ENCODE data around the gene CASKIN2. TPM values are rescaled to one million over a fixed set of nuclear protein-coding genes. Genes with fewer than 3 reads are reported as not detected.

The CASKIN2 gene
- total and polyA plus RNA-seq, 3 donors from 2014 or later: 15.6 to 22.6 (median 16.9) TPM

GRCh38 chr17:75535871-75536270, 20.5 kb upstream of the CASKIN2 start:
- peaks cover 6% of the 10 kb centered on the region for H3K4me1 ChIP-seq
- no peaks in the 10 kb centered on the region for H3K36me3 ChIP-seq (ENCODE audit: low read depth, missing control alignments)
- H3K9me3 ChIP-seq: no peaks in the 10 kb centered on the region
- no peak for TF ChIP-seq POLR2A (IDR thresholded peaks at IDR 0.05)
- TF ChIP-seq, protein P1, sequence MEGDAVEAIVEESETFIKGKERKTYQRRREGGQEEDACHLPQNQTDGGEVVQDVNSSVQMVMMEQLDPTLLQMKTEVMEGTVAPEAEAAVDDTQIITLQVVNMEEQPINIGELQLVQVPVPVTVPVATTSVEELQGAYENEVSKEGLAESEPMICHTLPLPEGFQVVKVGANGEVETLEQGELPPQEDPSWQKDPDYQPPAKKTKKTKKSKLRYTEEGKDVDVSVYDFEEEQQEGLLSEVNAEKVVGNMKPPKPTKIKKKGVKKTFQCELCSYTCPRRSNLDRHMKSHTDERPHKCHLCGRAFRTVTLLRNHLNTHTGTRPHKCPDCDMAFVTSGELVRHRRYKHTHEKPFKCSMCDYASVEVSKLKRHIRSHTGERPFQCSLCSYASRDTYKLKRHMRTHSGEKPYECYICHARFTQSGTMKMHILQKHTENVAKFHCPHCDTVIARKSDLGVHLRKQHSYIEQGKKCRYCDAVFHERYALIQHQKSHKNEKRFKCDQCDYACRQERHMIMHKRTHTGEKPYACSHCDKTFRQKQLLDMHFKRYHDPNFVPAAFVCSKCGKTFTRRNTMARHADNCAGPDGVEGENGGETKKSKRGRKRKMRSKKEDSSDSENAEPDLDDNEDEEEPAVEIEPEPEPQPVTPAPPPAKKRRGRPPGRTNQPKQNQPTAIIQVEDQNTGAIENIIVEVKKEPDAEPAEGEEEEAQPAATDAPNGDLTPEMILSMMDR (IDR thresholded peaks at IDR 0.05): no peak
- H3K27ac ChIP-seq: no peak overlapping the region
- intact Hi-C loops (cut with DNase I; ENCODE audit: low total_unique reads): no loop called here
- DNase-seq: no peak
- no peak overlapping the region for H3K4me3 ChIP-seq
- no peaks in the 10 kb centered on the region for H3K27me3 ChIP-seq
- WGBS, 2 donors: 92 to 97% methylated on average over 8 of the region's 8 CpGs

- TF ChIP-seq, protein P1 (IDR thresholded peaks at IDR 0.05): no peak
- TF ChIP-seq POLR2A (IDR thresholded peaks at IDR 0.05): no peak
- intact Hi-C loops (cut with DNase I; ENCODE audit: low total_unique reads): no loop called here
- H3K36me3 ChIP-seq (ENCODE audit: low read depth, missing control alignments): no peaks in the 10 kb centered on the region
- DNase-seq: no peak
- WGBS, 2 donors: 82 to 84% methylated on average over 7 to 15 of the region's 15 CpGs
- no peak overlapping the region for H3K27ac ChIP-seq
- H3K9me3 ChIP-seq: no peaks in the 10 kb centered on the region
- H3K27me3 ChIP-seq: no peaks in the 10 kb centered on the region
- H3K4me3 ChIP-seq: no peak overlapping the region
- H3K4me1 ChIP-seq: peaks cover 7% of the 10 kb centered on the region
Measured at GRCh38 chr17:75535119-75535537, 19.8 kb upstream of the CASKIN2 start.

DNA sequence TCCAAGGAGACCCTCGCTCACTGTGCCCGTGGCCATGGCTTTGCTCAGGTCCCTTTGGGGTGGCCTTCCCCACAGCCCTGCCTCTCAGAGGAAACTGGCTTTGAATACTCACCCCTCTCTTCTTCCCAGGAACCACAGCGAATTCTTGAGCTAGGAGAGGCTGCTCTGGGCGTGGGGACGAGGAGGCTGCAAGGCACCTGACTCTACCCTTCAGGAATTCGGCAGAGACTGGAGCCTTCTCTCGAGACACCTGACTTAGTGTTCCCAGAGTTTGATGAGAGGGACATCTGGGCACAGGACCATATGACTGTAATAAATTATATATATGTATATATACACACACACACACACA, 16.4 kb upstream of the CASKIN2 start:
- 78 to 87% methylated on average over 3 to 7 of the region's 7 CpGs for WGBS, 2 donors
- no peak for DNase-seq
- intact Hi-C loops (cut with DNase I; ENCODE audit: low total_unique reads): no loop called here
- TF ChIP-seq POLR2A (IDR thresholded peaks at IDR 0.05): no peak
- TF ChIP-seq, protein P1 (IDR thresholded peaks at IDR 0.05): no peak
- Histone ChIP-seq H3K36me3 (ENCODE audit: low read depth, missing control alignments) (no peaks in the 10 kb centered on the region), H3K27ac (no peak overlapping the region), H3K4me1 (peaks cover 9% of the 10 kb centered on the region), H3K27me3 (no peaks in the 10 kb centered on the region), H3K4me3 (no peak overlapping the region), H3K9me3 (no peaks in the 10 kb centered on the region)

DNA sequence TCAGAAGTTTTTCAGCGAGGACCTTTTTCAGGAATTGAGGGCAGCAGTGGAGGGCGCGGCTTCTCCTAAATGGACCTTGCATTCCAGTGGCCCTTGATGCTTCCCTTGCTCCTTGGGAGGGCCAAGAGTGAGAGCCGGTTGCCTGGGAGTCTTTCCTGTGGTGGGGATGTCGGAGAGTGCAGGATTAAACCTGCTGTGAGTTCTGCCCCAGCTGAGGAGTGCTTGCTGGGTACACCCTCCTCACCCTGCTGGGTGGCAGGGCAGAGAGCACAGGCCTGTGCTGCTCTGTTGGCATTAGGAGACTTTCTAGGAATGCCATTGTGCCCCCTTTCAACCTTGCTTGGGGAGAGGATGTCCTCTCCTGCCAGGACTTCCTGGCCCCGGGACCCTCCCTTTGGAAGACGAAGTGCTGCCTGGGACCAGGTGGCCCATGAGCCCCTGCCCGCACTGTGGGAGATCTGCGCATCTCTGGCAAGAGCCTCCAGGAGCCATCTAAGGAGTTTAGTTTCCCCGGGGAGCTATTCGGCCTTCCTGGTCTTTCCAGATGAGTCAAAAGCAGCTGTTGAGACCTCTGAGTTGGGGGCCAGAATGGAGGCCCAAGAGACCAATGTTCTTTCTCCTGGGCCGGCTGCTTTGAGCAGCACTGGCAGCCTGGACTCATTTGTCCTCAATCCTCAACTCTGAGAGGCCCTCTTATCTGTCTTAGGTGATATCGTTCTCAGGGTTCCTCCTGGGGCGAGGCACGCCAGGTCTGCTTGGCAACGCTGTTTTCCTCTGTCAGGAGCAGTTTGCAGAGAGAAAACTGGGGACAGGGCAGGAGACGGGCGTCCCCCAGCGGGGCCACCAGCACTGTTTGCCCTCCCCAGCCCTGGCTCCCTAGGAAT, 15.7 kb upstream of the CASKIN2 start:
- intact Hi-C loops (cut with DNase I; ENCODE audit: low total_unique reads): no loop called here
- TF ChIP-seq, protein P1 (IDR thresholded peaks at IDR 0.05): no peak
- no peak for TF ChIP-seq POLR2A (IDR thresholded peaks at IDR 0.05)
- Histone ChIP-seq H3K27me3 (no peaks in the 10 kb centered on the region), H3K4me1 (peaks cover 15% of the 10 kb centered on the region), H3K9me3 (no peaks in the 10 kb centered on the region), H3K27ac (no peak overlapping the region), H3K4me3 (no peak overlapping the region), H3K36me3 (ENCODE audit: low read depth, missing control alignments) (no peaks in the 10 kb centered on the region)
- DNase-seq: peak; percentile 49
- WGBS, 2 donors: 61 to 71% methylated on average over 11 to 18 of the region's 19 CpGs
